T47D (cell line): Measurements from ENCODE around the gene TCIRG1.

Experiments
- DNase-seq, 2 experiments: peaks; one replicate each; pipeline versions ENCODE4 v3.0.0 to v3.0.0-alpha.2; 2011 to 2012; ENCODE audit warnings: low read depth in 1 of 2, low spot score in 1 of 2
- JUND ChIP-seq: IDR thresholded peaks from 2 replicates; pipeline ENCODE4 v1.6.1; 2012; ENCODE audit warnings: low read depth
- in situ Hi-C: cut with HindIII; loops from 2 replicates; pipeline ENCODE4 v1.10.0; 2016; ENCODE audit warnings: low sequenced_read_pairs, low pct_unique_long_range_greater_than_20kb

TCIRG1 gene

DNA sequence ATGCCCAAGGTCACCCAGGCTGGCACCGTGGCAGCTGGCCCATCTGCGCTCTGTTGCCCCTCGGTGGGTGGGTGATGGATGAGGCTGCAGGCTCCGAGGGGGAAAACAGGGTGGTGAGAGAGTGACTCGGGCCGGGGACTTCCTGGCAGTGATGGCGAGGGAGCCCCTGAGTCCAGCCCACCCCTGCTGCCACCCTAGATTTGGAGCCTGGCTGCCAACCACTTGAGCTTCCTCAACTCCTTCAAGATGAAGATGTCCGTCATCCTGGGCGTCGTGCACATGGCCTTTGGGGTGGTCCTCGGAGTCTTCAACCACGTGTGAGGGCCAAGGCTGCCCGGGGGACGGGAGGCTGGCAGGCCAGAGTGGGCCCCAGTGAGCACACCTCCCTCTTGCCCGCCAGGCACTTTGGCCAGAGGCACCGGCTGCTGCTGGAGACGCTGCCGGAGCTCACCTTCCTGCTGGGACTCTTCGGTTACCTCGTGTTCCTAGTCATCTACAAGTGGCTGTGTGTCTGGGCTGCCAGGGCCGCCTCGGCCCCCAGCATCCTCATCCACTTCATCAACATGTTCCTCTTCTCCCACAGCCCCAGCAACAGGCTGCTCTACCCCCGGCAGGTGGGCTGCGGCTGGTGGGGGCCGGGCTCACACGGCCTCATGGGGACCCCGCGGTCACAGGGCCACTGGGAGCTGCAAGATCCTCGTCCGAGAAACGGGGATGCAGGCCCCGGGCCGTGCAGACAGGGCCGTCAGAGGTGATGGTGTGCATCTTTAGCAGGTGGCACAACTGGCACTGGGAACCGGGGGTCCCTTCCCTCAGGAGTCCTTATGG is 10.1 kb downstream of the TCIRG1 start:
- no peak for TF ChIP-seq JUND
- in situ Hi-C loops, result no loop called here

DNA sequence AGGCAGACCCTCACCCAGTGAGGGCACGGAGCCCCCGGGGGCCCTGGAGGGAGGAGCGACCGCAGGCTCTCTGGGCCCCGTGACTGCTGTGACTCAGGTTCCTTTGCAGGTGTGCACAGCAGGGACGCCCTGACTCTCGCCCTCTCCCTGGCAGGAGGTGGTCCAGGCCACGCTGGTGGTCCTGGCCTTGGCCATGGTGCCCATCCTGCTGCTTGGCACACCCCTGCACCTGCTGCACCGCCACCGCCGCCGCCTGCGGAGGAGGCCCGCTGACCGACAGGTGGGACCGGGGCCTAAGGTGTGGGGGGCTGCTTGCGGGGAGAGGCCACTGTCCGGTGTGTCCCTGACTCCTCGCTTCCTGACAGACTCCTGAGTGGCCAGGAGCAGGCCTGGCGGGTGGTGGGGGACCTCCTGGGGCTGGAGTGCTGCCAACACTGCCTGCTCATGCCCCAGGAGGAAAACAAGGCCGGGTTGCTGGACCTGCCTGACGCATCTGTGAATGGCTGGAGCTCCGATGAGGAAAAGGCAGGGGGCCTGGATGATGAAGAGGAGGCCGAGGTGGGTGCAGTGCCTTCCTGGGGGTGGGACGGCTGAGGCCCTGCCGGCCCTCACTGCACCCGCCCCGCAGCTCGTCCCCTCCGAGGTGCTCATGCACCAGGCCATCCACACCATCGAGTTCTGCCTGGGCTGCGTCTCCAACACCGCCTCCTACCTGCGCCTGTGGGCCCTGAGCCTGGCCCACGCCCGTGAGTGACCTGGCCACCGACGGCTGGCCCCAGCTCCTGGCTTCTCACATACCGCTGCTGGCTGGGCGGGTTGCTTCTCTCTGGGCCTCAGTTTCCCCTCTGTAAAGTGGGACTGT is 10.9 kb downstream of the TCIRG1 start:
- in situ Hi-C loops, result no loop called here
- no peak for TF ChIP-seq JUND
- DNase-seq, result no peak

More for the DNA sequence above, 10.1 kb downstream of the TCIRG1 start:
- DNase-seq, result no peak

DNA sequence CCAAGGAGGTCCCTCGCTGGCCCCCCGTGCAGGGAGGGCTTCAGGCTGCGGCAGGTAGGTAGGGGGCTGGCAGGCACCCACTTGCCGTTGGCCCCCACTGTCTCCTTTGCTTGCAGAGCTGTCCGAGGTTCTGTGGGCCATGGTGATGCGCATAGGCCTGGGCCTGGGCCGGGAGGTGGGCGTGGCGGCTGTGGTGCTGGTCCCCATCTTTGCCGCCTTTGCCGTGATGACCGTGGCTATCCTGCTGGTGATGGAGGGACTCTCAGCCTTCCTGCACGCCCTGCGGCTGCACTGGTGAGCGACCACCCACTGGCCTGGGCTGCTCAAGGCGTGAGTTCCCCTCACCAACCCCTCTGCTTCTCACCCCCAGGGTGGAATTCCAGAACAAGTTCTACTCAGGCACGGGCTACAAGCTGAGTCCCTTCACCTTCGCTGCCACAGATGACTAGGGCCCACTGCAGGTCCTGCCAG is 11.6 kb downstream of the TCIRG1 start:
- no peak for TF ChIP-seq JUND
- in situ Hi-C loops, result no loop called here
- DNase-seq, result no peak

DNA sequence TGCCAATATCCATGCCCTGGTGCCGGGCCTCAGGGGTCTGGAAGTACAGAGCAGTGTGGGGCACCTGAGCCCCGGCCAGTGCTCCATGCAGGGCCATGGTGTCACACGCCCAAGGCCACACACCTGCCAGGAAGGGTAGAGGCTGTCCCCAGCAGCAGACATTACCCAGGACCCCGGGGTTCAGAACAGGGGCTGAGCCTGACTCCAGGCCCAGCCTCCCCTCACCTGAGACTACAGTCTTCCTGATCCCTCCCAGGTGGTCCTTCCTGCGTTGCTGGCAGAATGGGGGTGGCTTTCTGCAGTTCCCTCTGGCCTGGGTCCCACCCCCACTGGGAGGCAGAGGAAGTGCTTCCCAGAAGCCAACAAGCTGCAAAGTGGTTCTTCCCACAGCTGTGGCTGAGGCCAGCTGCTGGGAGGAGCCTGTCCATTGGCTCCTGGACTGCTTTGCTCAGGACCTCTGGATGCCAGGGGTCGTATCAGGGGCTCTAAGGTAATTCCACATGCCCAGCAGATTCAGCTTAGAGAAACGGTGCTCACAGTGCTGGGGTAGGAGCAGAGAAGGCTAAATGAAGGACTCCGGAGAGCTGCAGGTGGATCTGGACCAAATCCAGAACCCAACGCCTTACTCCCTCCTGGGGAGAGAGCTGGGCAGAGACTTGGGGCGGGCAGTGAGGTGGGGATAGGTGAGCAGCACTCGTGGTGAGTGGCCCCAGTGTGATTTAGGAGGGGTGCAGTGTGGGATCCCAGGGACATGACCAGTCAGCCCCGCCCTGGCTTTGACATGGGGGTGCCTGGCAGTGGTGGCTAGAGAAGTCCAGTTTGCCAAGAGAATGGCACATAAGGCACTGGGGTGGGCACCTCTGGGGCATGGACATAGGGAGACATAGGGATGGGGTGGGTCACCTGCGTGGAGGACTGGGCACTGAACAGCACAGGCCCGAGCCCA is 12.6 kb downstream of the TCIRG1 start:
- no peak for DNase-seq
- no peak for TF ChIP-seq JUND
- in situ Hi-C loops, result no loop called here

DNA sequence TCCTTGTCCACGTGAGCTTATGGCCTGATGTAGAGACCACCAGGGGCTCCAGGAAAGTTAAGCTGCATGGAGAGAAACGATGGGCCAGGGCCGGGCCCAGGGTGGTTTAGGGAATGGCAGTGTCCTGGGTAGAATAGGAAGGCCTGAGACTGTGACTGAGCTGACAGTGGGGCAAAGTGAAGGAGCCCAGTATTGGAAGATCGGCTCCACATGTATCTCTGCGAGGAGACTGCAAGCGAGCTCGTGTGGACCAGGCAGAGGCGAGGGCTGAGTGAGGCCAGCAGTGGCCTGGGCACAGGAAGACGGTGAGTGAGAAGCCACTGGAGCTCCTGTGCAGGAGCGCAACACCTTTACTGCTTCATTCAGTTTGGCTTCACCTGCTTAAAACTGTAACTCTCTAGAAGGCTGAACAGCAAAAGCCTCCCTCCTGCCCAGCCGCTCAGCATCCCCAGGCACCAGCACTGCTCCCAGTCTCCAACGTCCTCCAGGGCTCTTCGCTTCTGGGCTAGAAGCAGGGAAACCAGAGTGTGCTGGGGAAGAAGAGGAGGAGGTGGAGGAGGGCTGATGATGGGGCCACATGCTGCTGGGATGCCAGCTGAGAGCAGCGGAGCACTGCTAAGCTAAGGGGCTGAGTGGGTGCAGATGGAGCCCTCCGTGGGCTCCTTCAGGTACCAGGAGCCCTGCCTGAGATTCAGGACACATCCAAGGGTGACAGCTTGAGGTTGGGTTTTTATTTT is 13.5 kb downstream of the TCIRG1 start:
- TF ChIP-seq JUND, result no peak
- in situ Hi-C loops, result no loop called here
- DNase-seq, result no peak

DNA sequence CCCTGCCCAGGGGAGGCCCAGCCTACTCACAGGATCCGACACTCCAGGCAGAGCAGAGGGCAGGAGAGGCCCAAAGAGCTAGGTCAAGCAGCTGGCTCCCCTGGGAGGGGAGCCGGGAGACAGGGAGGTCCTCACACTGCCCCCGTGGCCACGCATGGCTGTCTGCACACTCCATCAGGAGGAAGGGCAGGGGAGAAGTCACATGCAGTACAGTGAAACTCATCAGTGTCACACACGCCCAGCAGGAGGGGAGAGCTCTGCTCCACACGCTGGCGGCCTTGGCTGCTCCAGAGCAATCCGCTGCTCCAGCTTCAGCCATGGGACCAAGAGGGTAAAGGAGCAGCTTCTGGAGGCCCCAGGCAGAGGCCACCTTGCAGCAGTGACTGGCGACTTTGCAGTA is 14.3 kb downstream of the TCIRG1 start:
- TF ChIP-seq JUND, result no peak
- in situ Hi-C loops, result no loop called here
- no peak for DNase-seq

DNA sequence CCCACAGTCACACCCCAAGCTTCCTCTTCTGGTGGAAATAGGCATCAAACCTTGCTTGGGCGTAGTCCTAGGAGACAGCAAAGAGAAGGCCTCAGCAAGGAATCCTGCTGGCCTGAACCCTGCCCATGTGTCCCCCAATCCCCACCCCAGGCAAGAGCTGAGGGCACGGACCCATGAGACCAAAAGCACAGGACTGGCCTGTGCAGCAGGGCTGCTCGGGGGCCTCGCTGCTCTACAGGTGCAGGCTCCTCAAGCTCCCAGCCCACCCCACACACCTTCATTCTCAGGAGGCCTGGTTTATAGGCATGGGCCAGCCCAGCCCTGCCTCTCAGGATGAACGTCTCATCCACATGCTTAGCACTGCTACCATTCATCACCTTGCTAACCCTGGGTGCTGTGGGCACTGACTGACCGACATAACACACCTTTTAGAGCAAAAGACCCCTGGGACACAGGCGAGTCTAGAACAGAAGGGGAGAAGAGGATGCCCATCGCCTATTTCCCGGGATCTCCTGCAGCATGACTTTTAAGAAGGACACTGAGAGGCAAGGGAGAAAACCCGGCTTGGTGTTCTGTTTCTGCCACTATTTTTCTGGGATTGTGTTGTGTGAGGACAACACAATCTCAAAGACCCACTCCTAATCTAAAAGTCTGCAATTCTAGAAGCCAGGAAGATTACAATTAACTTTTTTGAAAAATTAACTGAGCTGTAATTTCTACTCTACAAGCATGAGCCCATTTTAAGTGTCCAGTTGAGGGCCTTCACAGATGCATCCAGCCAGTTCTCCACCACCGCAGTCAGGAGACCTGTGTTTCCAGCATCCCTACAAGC is 15.4 kb downstream of the TCIRG1 start:
- in situ Hi-C loops, result no loop called here
- TF ChIP-seq JUND, result no peak
- no peak for DNase-seq

DNA sequence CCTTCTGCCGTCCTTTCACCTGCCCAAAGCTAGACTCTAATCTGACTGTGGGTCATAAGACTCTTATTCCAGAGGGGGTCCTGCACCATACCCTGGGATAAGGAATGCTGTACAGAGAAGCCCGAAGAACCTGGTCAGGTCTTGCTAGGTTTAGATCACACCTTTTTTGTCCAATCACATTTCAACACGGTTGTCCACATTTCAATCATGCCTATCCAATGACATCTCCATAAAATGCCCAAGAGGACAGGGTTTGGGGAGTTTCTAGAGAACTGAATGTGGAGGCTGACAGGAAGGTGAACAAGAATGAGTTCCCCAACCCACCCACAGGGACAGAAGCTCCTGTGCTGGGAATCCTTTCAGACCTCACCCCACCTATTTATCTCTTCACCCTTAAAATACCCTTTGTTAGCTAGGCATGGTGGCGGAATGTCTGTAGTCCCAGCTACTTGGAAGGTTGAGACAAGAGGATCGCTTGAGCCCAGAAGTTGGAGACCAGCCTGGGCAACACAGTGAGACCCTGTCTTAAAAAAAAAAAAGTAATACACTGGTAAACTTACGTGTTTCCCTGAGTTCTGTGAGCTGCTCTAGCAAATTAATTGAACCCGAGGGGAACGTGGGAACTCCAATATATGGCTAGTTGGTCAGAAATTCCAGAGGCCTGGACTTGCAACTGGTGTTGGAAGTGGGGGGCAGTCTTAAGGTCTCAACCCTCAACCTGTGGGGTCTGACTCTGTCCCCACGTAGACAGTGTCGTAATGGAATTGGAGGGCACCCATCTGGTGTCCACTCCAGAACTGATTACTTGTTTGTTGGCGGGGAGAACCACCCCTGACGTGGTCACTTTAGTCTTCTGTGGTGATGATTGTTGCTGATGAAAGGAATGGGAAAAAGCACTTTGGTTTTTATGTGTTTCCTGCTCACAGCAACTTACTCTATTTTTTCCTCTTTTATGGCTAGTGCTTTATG is 17.8 kb downstream of the TCIRG1 start:
- DNase-seq, result no peak
- in situ Hi-C loops, result no loop called here
- no peak for TF ChIP-seq JUND

DNA sequence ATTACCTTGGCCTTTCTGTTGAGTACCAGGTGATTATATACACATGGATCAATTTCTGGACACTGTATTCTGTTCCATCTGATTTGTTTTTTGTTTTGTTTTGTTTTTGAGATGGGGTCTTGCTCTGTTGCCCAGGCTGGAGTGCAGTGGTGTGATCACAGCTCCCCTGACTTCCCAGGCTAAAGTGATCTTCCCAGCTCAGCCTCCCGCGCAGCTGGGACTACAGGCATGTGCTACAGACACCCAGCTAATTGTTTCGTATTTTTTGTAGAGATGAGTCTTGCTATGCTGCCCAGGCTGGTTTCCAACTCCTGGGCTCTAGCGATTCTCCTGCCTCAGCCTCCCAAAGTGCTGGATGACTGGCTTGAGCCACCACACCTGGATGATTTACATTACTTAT is 19.0 kb downstream of the TCIRG1 start:
- DNase-seq, result no peak
- in situ Hi-C loops, result no loop called here
- TF ChIP-seq JUND, result no peak

DNA sequence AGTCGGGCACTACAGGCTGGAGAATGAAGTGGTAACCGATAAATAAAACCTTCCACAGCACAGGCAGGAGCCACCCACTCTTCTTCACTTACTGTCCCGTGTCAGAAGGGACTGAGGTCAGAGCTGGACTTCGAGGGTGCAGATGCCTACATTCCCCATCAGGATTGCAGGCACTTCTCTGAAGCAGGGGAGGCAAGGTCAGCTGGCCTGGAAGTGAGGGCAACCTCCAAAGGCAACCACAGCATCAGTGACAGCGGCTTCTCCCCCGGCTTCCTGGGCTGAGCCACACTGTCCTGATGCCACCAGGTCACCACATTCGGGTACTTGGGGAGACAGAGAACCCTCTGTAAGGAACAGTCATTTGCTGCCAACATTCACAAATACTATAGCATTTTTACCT is 22.7 kb downstream of the TCIRG1 start:
- in situ Hi-C loops, result no loop called here
- no peak for DNase-seq
- no peak for TF ChIP-seq JUND
